Panc1 (cell line): ENCODE measurements around the gene AFF4.

Source experiments
- POLR2AphosphoS5 ChIP-seq: IDR thresholded peaks from 2 replicates; pipeline ENCODE4 v1.6.1; 2012; ENCODE audit warnings: mild to moderate bottlenecking, low read depth, low read length, moderate library complexity
- SIN3A ChIP-seq: IDR thresholded peaks from 2 replicates; pipeline ENCODE4 v1.6.1; 2012; ENCODE audit warnings: low read depth, mild to moderate bottlenecking, low read length, moderate library complexity, borderline replicate concordance; ENCODE audit not compliant: insufficient read depth
- TF ChIP-seq, protein P1 (sequence below): fragments of 450-650 bp; IDR thresholded peaks from 2 replicates; pipeline ENCODE4 v1.5.1; 2017; ENCODE audit warnings: mild to moderate bottlenecking
- TF ChIP-seq, protein P2 (sequence below), 2 experiments: IDR thresholded peaks; 2 replicates each; pipeline ENCODE4 v1.6.1; 2011 to 2012; ENCODE audit warnings: low read depth in 2 of 2, control low read depth in 1 of 2, low read length in 1 of 2, mild to moderate bottlenecking in 1 of 2, moderate library complexity in 1 of 2; ENCODE audit not compliant: insufficient read depth in 1 of 2

DNA sequence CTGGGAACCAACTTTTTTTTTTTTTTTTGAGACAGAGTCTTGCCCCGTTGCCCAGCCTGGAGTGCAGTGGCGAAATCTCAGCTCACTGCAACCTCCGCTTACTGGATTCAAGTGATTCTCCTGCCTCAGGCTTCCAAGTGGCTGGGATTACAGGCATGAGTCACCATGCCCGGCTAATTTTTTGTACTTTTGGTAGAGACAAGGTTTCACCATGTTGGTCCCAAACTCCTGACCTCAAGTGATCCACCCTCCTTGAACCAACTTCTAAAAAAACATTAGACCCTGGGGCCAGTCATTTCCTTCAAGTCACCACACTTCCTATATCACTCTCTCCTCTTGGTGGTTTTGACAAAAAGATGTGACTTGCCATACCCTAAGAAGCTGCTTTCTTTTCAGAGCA, 122.1 kb downstream of the AFF4 start:
- TF ChIP-seq POLR2AphosphoS5 (no peak), SIN3A (no peak)
- TF ChIP-seq, protein P1, sequence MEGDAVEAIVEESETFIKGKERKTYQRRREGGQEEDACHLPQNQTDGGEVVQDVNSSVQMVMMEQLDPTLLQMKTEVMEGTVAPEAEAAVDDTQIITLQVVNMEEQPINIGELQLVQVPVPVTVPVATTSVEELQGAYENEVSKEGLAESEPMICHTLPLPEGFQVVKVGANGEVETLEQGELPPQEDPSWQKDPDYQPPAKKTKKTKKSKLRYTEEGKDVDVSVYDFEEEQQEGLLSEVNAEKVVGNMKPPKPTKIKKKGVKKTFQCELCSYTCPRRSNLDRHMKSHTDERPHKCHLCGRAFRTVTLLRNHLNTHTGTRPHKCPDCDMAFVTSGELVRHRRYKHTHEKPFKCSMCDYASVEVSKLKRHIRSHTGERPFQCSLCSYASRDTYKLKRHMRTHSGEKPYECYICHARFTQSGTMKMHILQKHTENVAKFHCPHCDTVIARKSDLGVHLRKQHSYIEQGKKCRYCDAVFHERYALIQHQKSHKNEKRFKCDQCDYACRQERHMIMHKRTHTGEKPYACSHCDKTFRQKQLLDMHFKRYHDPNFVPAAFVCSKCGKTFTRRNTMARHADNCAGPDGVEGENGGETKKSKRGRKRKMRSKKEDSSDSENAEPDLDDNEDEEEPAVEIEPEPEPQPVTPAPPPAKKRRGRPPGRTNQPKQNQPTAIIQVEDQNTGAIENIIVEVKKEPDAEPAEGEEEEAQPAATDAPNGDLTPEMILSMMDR, result no peak
- TF ChIP-seq, protein P2, sequence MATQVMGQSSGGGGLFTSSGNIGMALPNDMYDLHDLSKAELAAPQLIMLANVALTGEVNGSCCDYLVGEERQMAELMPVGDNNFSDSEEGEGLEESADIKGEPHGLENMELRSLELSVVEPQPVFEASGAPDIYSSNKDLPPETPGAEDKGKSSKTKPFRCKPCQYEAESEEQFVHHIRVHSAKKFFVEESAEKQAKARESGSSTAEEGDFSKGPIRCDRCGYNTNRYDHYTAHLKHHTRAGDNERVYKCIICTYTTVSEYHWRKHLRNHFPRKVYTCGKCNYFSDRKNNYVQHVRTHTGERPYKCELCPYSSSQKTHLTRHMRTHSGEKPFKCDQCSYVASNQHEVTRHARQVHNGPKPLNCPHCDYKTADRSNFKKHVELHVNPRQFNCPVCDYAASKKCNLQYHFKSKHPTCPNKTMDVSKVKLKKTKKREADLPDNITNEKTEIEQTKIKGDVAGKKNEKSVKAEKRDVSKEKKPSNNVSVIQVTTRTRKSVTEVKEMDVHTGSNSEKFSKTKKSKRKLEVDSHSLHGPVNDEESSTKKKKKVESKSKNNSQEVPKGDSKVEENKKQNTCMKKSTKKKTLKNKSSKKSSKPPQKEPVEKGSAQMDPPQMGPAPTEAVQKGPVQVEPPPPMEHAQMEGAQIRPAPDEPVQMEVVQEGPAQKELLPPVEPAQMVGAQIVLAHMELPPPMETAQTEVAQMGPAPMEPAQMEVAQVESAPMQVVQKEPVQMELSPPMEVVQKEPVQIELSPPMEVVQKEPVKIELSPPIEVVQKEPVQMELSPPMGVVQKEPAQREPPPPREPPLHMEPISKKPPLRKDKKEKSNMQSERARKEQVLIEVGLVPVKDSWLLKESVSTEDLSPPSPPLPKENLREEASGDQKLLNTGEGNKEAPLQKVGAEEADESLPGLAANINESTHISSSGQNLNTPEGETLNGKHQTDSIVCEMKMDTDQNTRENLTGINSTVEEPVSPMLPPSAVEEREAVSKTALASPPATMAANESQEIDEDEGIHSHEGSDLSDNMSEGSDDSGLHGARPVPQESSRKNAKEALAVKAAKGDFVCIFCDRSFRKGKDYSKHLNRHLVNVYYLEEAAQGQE (IDR thresholded peaks at IDR 0.05; ENCODE audit: insufficient read depth in 1 of 2, low read depth in 2 of 2, low read length in 1 of 2), result no peak
